Colonic mucosa (tissue), 4 donors: Measurements from ENCODE around the gene HSPA1B. TPM values are rescaled to one million over a fixed set of nuclear protein-coding genes. Genes with fewer than 3 reads are reported as not detected.
"Not testable (repeated sequence)": the region's sequence is repeated elsewhere in the genome, so short reads cannot be mapped to it uniquely, and the experiment has no call there.

ENCODE experiments used
- DNase-seq: peaks from one replicate; pipeline ENCODE4 v3.0.0-alpha.2; 2020
- H3K27ac ChIP-seq: fragments of 200-600 bp; one replicate; pipeline ENCODE4 v1.8.0; 2021
- H3K27me3 ChIP-seq: fragments of 200-600 bp; one replicate; pipeline ENCODE4 v1.8.0; 2021
- H3K36me3 ChIP-seq: fragments of 200-600 bp; one replicate; pipeline ENCODE4 v1.8.0; 2021
- H3K4me1 ChIP-seq: fragments of 200-600 bp; one replicate; pipeline ENCODE4 v1.8.0; 2021; ENCODE audit warnings: mild to moderate bottlenecking
- H3K4me3 ChIP-seq: fragments of 200-600 bp; one replicate; pipeline ENCODE4 v1.8.0; 2021
- H3K9ac ChIP-seq, 2 donors: one replicate each; pipeline ENCODE4 v1.7.0; 2013; ENCODE audit warnings: control low read depth in 2 of 2, low read depth in 2 of 2, low read length in 2 of 2
- H3K9me3 ChIP-seq: fragments of 200-600 bp; one replicate; pipeline ENCODE4 v1.8.0; 2021
- CTCF ChIP-seq: fragments of 200-600 bp; IDR thresholded peaks from one replicate; pipeline ENCODE4 v1.8.0; 2022; ENCODE audit warnings: antibody characterized with exemption, mild to moderate bottlenecking
- intact Hi-C: fragments of 100-400 bp; cut with DNase I; formaldehyde crosslinking; loops from one replicate; pipeline ENCODE4 v1.14.1; 2022
- total RNA-seq, 2 donors: library from RNA; stranded (reverse); fragmentation: NEBNext Ultra II Directional in 1 of 2; extraction: Animal tissue kit (Norgen Biotek cat#: 25700) in 1 of 2; gene quantifications; one replicate each; pipeline ENCODE4 v1.2.1, GENCODE V29; 2021
- donor health status: healthy.
- donor health status: DM: no; HTN: no; CAD: no.
- donor health status: DM: no; HTN: no; CAD: no.

The HSPA1B gene
- total RNA-seq, 2 donors from 2014 or later: 278 to 543 TPM

- Histone ChIP-seq H3K9me3 (no peaks in the 10 kb centered on the region), H3K27me3 (no peaks in the 10 kb centered on the region), H3K36me3 (no peaks in the 10 kb centered on the region), H3K4me1 (peaks cover 5% of the 10 kb centered on the region), H3K9ac (no peak overlapping the region), H3K4me3 (no peak overlapping the region), H3K27ac (no peak overlapping the region)
- DNase-seq: no peak
- TF ChIP-seq CTCF: peak; percentile 38
- intact Hi-C loops: no loop called here
Observed at GRCh38 chr6:31791324-31792089, 36.0 kb upstream of the HSPA1B start.

GRCh38 chr6:31792090-31792374 lies 35.5 kb upstream of the HSPA1B start:
- intact Hi-C loops: no loop called here
- no peak for TF ChIP-seq CTCF
- Histone ChIP-seq H3K27me3 (no peaks in the 10 kb centered on the region), H3K36me3 (no peaks in the 10 kb centered on the region), H3K27ac (no peak overlapping the region), H3K9ac (no peak overlapping the region), H3K9me3 (no peaks in the 10 kb centered on the region), H3K4me1 (peaks cover 5% of the 10 kb centered on the region), H3K4me3 (no peak overlapping the region)
- DNase-seq: no peak

- Histone ChIP-seq H3K27me3 (no peaks in the 10 kb centered on the region), H3K27ac (no peak overlapping the region), H3K9me3 (no peaks in the 10 kb centered on the region), H3K4me3 (no peak overlapping the region), H3K9ac (no peak overlapping the region), H3K4me1 (peaks cover 5% of the 10 kb centered on the region), H3K36me3 (no peaks in the 10 kb centered on the region)
- no peak for TF ChIP-seq CTCF
- intact Hi-C loops: no loop called here
- DNase-seq: no peak
Observed at GRCh38 chr6:31792761-31793171, 34.8 kb upstream of the HSPA1B start.

GRCh38 chr6:31793927-31794245 lies 33.7 kb upstream of the HSPA1B start:
- H3K27ac ChIP-seq, DNase-seq, H3K27me3 ChIP-seq, intact Hi-C loops, H3K9me3 ChIP-seq, H3K4me1 ChIP-seq, H3K36me3 ChIP-seq, H3K4me3 ChIP-seq: not testable (repeated sequence)
- H3K9ac ChIP-seq: peak overlapping the region in 1 of 2 donors; percentile 98

- DNase-seq: no peak
- peak overlapping the region; percentile 99 for H3K4me3 ChIP-seq
- no peak for TF ChIP-seq CTCF
- peak overlapping the region; percentile 92 to 98 for H3K9ac ChIP-seq
- H3K9me3 ChIP-seq: no peaks in the 10 kb centered on the region
- H3K4me1 ChIP-seq: peaks cover 5% of the 10 kb centered on the region
- intact Hi-C loops: no loop called here
- H3K27me3 ChIP-seq: no peaks in the 10 kb centered on the region
- no peaks in the 10 kb centered on the region for H3K36me3 ChIP-seq
- peak overlapping the region; percentile 93 for H3K27ac ChIP-seq
Observed at GRCh38 chr6:31794294-31794865, 33.2 kb upstream of the HSPA1B start.

GRCh38 chr6:31794866-31795615 lies 32.5 kb upstream of the HSPA1B start:
- Histone ChIP-seq H3K4me3 (peak overlapping the region; percentile 99), H3K9me3 (no peaks in the 10 kb centered on the region), H3K4me1 (peaks cover 5% of the 10 kb centered on the region), H3K9ac (peak overlapping the region; percentile 92 to 98), H3K27me3 (no peaks in the 10 kb centered on the region), H3K27ac (peak overlapping the region; percentile 93), H3K36me3 (no peaks in the 10 kb centered on the region)
- no peak for TF ChIP-seq CTCF
- DNase-seq: no peak
- intact Hi-C loops: no loop called here
